Retinal pigment epithelial cell (primary cell): ENCODE measurements around the gene ST7.

Experiments used
- DNase-seq: peaks from one replicate; pipeline ENCODE4 v3.0.0-alpha.2; 2010; ENCODE audit warnings: low read depth
- H3K4me3 ChIP-seq: 2 replicates; pipeline ENCODE4 v1.5.1; 2011; ENCODE audit warnings: mild to moderate bottlenecking, low read length, control low read depth, moderate library complexity
- TF ChIP-seq, protein P1 (sequence below): conservative IDR thresholded peaks from 2 replicates; pipeline ENCODE4 v1.5.1; 2011; ENCODE audit warnings: low read depth, low read length, control low read depth, inconsistent platforms

The ST7 gene

DNA sequence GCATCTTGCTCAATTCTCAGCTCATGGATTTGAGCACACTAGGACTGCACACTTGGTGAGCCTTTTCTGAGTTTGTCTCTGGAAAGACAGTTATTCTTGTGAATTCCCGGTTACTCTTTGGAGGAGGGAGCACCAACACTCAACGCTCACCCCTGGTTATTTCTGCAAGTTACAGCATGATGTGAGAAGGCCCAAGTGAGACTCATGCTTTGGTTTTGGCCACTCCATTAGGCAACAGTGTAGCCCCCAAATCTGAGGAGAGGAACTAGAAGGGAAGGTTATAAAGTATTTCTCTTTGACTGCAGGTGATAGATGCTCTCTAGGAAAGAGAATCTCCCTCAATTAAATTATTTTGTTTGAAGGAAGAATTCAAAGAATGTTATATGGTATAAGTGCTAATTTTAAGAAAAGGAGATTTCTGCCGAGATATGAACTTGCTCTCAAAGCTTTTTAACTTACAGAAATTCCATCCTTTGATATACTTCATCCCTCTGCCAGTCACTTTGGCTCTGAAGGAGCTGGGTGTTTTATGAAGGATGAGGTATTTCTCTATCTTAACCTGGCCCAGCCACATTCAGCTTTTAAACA lies 186.2 kb downstream of the ST7 start:
- TF ChIP-seq, protein P1, sequence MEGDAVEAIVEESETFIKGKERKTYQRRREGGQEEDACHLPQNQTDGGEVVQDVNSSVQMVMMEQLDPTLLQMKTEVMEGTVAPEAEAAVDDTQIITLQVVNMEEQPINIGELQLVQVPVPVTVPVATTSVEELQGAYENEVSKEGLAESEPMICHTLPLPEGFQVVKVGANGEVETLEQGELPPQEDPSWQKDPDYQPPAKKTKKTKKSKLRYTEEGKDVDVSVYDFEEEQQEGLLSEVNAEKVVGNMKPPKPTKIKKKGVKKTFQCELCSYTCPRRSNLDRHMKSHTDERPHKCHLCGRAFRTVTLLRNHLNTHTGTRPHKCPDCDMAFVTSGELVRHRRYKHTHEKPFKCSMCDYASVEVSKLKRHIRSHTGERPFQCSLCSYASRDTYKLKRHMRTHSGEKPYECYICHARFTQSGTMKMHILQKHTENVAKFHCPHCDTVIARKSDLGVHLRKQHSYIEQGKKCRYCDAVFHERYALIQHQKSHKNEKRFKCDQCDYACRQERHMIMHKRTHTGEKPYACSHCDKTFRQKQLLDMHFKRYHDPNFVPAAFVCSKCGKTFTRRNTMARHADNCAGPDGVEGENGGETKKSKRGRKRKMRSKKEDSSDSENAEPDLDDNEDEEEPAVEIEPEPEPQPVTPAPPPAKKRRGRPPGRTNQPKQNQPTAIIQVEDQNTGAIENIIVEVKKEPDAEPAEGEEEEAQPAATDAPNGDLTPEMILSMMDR, result no peak
- no peak for DNase-seq
- no peak overlapping the region for H3K4me3 ChIP-seq

DNA sequence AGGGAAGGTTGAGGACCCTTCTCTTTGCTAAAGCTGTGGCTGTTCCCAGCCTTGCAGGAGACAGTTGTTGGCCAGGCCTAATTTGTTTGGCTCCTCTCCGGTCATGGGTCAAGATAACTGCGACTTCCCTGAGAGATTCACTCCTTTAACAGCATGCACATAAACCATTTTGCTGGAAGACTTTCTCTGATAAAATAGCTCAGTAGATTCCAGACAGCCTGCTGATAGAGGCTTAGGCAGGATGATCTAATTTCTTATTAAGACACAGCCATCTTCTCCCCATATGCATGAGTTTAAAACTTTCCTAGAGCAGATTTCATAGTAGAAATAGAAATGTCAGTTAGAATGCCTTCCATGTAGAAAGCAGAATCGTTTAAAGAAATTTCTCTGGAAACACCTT lies 187.6 kb downstream of the ST7 start:
- H3K4me3 ChIP-seq, result no peak overlapping the region
- TF ChIP-seq, protein P1, result no peak
- DNase-seq, result no peak

- TF ChIP-seq, protein P1, result no peak
- H3K4me3 ChIP-seq, result no peak overlapping the region
- no peak for DNase-seq
Measured at GRCh38 chr7:117143066-117143465, 189.8 kb downstream of the ST7 start.

DNA sequence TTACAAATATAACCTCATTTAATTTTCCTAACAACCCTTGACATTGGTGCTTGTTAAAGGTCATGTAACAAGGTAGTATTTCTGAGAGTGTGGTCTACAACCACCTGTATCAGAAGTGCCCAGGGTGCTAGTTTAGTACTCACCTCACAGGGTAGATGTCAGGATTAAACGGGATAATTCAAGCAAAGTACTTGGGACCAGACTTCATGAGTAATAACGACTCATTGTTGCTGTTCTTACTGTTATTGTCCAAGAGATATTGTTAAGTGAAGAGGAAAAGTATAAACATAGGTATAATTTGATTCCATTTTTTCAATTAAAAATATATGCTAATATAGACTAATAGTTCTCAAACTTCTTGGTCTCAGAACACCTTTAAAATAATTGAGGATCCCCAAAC lies 190.3 kb downstream of the ST7 start:
- no peak overlapping the region for H3K4me3 ChIP-seq

GRCh38 chr7:117145333-117145732 lies 192.0 kb downstream of the ST7 start:
- no peak overlapping the region for H3K4me3 ChIP-seq
- no peak for DNase-seq
- TF ChIP-seq, protein P1, result no peak

More for the DNA sequence above, 190.3 kb downstream of the ST7 start:
- TF ChIP-seq, protein P1, result no peak
- no peak for DNase-seq

DNA sequence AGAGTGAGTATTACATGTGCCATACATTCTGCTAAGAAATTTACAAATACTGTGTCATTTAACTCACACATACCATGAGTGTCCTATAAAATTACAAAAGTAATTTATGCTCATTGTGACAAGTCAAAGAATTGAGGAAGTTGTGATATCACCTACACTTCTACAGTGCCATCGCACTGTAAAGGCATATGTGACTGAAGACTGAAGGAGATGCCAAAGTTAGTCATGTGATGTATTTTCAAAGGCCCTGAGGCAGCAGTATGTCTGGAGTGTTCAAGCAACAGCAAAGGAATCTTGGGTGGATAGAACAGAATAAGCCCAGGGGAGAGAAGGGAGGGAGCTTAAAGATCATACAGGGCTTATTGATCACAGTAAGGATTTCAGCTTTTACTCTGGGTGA lies 192.8 kb downstream of the ST7 start:
- TF ChIP-seq, protein P1, result no peak
- no peak for DNase-seq
- no peak overlapping the region for H3K4me3 ChIP-seq

- TF ChIP-seq, protein P1, result no peak
- no peak for DNase-seq
- H3K4me3 ChIP-seq, result no peak overlapping the region
Measured at GRCh38 chr7:117146511-117146910, 193.2 kb downstream of the ST7 start.
